Measurements from ENCODE around the gene TMEM184B.
A peak's percentile ranks its signal among the peaks of the same experiment; 100 is the strongest.

DNA sequence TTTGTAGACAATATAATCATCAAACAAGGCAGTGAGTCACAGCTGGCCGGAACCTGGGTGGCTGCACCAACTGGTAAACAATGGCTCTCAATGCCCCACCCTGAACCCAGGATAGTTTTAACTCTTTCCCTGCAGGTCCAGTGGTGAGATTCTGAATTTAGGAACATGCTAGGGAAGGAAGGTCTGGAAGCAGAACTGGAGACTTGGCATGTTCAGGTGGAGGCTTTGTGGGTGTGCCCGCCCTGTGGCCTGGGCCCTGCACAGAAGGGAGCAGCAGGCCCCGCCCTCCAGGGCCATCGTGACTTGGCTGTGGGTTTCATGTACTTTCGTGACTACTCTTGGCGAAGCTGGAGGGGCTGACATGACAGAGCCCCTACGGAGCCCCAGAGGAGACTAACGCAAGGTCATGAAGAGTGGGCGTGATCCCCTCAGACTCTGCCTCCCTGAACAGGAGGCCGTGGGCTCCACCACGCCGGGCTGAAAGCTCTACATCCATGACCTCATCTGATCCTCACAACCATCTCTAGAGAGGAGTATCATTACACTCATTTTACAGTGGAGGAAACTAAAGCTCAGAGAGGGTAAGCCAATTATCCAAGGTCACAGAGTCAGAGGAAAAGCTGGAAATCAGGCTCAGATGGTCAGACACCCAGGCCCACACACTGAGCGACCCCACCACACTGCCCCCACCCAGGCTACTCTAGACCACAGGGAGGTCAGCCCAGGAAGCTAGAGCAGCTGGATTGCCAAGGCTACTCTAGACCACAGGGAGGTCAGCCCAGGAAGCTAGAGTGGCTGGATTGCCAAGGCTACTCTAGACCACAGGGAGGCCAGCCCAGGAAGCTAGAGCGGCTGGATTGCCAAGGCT is 43.7 kb downstream of the TMEM184B start:
- TF ChIP-seq, protein P1, sequence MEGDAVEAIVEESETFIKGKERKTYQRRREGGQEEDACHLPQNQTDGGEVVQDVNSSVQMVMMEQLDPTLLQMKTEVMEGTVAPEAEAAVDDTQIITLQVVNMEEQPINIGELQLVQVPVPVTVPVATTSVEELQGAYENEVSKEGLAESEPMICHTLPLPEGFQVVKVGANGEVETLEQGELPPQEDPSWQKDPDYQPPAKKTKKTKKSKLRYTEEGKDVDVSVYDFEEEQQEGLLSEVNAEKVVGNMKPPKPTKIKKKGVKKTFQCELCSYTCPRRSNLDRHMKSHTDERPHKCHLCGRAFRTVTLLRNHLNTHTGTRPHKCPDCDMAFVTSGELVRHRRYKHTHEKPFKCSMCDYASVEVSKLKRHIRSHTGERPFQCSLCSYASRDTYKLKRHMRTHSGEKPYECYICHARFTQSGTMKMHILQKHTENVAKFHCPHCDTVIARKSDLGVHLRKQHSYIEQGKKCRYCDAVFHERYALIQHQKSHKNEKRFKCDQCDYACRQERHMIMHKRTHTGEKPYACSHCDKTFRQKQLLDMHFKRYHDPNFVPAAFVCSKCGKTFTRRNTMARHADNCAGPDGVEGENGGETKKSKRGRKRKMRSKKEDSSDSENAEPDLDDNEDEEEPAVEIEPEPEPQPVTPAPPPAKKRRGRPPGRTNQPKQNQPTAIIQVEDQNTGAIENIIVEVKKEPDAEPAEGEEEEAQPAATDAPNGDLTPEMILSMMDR (IDR thresholded peaks at IDR 0.05) = no peak
- no peak for TF ChIP-seq POLR2A (IDR thresholded peaks at IDR 0.05)
- TF ChIP-seq POLR2AphosphoS5 (IDR thresholded peaks at IDR 0.05) = peak; percentile 31
- no peak for TF ChIP-seq EP300 (IDR thresholded peaks at IDR 0.05)

Data from gastroesophageal sphincter (tissue), 3 donors.